ENCODE data around the gene NNT.
"Not testable (repeated sequence)": the region's sequence is repeated elsewhere in the genome, so short reads cannot be mapped to it uniquely, and the experiment has no call there.

Gene NNT

DNA sequence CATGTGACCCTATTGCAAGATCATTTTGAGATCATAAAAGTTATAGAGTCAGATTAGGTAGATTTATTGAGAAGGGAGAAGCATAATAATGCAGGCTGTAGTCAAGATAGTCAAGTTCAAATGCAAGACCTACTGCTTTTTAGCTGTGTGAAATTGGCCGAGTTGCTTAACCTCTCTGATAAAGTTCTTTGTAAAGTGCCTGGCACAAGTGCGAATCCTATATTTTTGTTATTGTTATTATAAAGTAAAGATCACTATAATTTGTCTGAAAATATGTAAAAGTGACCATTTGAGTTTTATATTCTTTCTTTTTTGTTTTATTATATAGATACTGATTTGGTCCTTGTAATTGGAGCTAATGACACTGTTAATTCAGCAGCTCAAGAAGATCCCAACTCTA is 99.3 kb downstream of the NNT start:
- in situ Hi-C loops (cut with HindIII; ENCODE audit: low sequenced_read_pairs), result no loop called here

DNA sequence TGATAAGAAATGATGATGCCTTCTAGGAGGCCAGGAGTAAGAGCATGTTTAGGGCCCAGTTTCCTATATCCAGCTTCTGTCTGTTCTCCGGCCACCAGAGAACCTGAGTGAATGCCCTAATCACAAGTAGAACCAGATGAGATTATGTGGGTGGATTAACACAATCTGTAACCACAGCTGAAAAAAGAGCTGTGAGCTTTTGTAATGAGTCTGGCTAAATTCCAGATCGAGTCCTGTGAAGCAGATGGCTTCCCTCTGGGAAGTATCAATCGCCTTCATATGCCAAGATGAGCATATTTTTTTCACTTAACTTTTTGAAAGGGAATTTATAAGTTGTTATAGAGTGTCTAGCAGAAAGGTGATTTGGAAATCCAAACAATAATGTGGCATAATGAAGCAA is 99.8 kb downstream of the NNT start:
- in situ Hi-C loops (cut with HindIII; ENCODE audit: low sequenced_read_pairs), result no loop called here

DNA sequence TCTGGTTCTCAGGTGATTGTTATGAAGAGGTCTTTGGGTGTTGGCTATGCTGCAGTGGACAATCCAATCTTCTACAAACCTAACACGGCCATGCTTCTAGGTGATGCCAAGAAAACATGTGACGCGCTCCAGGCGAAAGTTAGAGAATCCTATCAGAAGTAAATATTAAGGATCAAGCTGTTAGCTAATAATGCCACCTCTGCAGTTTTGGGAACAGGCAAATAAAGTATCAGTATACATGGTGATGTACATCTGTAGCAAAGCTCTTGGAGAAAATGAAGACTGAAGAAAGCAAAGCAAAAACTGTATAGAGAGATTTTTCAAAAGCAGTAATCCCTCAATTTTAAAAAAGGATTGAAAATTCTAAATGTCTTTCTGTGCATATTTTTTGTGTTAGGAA is 101.3 kb downstream of the NNT start:
- in situ Hi-C loops (cut with HindIII; ENCODE audit: low sequenced_read_pairs), result no loop called here

DNA sequence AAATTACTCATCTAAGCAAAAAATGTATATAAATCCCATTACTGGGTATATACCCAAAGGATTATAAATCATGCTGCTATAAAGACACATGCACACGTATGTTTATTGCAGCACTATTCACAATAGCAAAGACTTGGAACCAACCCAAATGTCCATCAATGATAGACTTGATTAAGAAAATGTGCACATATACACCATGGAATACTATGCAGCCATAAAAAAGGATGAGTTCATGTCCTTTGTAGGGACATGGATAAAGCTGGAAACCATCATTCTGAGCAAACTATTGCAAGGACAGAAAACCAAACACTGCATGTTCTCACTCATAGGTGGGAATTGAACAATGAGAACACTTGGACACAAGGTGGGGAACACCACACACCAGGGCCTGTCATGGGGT is 103.6 kb downstream of the NNT start:
- in situ Hi-C loops (cut with HindIII; ENCODE audit: low sequenced_read_pairs), result not testable (repeated sequence)

DNA sequence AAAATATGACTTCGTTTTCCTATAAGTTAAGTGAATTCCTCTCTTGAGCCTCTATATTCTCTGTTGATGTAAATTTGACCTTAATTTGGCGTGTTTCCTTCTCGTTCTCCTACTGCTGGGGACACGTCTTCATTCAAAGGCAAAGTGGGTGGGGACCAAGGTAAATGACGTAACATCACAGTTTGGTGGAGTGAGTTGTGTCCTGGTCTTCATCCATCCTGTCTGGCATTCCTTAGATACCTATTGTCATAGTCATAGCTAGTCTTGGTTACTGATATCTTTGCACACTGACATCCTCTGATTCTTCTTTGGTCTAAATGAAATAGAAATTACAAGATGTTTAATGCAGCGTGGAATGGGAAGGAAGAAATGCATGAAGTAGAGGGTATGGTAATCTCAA is 108.5 kb downstream of the NNT start:
- in situ Hi-C loops (cut with HindIII; ENCODE audit: low sequenced_read_pairs), result loop anchor here (5.0 kb wide), 1 partner anchor 99 kb away; no protein-coding TSS in a partner anchor

DNA sequence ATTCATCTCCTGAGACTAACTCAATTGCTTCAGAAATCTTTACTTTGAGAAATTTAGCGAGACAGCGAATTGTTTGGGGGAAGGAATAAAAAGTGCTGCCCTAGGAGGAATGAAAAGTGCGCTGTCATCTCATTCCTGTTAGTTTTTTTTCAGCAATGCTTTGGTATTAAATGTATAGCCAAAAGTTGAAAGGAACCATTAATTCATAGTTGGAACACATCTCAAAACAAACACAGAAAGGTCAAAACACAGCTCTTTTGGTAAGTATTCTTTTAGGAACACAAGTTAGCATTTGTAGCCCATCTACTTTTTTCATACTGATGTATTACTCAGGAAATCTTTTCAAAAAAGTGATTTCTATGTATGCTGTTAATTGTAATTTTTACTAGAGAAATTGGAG is 109.1 kb downstream of the NNT start:
- in situ Hi-C loops (cut with HindIII; ENCODE audit: low sequenced_read_pairs), result loop anchor here (5.0 kb wide), 1 partner anchor 100 kb away; no protein-coding TSS in a partner anchor

DNA sequence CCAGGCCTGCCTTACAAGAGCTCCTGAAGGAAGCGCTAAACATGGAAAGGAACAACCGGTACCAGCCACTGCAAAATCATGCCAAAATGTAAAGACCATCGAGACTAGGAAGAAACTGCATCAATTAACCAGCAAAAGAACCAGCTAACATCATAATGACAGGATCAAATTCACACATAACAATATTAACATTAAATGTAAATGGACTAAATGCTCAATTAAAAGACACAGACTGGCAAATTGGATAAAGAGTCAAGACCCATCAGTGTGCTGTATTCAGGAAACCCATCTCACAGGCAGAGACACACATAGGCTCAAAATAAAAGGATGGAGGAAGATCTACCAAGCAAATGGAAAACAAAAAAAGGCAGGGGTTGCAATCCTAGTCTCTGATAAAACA is 116.8 kb downstream of the NNT start:
- in situ Hi-C loops (cut with HindIII; ENCODE audit: low sequenced_read_pairs), result not testable (repeated sequence)

DNA sequence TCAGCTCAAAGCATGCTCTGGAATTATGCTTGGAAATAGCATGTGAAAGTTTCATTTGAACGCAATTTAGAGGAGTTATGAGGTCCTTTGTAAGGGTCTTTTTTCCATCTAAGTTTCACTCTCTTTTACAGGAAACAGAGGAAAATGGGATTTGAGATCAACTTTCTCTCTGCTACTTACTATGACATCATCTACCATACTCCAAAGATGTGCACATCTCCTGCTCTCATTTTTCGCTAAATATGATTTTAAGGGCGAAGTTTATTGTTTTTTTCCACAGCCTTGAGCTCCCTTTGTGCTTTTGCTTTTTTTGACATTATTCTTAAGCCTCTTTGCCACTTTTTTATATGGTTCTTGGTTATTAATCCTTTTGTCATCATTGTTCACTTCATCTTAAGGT is 125.6 kb downstream of the NNT start:
- in situ Hi-C loops (cut with HindIII; ENCODE audit: low sequenced_read_pairs), result no loop called here

DNA sequence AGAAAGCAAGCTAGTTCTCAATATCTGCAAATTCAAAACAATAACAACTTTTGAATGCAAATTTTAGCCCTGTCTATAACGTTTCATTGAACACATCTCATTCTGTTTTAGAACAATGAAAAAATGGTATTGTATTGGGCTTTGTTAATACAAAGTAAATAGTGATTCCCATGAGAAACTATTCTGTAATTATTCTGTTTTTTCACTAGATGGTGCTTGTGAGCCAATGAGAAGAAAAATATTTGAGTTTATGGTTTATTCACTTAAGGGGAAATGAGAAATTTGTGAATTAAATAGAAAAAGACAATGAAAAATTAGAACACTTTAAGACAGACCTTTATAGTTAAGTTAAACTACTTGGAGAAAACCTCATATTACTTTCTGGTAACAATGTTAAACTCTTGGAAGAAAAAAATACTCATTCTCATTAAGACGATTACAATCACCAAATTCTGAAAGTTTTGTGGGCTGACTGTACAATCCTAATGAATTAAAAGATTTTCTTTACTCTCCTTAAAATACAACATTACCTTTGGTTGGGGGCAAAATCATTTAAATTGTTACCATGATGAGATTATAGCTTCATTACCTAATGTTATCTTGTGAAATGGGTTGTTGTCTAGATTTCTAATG is 127.0 kb downstream of the NNT start:
- in situ Hi-C loops (cut with HindIII; ENCODE audit: low sequenced_read_pairs), result no loop called here

DNA sequence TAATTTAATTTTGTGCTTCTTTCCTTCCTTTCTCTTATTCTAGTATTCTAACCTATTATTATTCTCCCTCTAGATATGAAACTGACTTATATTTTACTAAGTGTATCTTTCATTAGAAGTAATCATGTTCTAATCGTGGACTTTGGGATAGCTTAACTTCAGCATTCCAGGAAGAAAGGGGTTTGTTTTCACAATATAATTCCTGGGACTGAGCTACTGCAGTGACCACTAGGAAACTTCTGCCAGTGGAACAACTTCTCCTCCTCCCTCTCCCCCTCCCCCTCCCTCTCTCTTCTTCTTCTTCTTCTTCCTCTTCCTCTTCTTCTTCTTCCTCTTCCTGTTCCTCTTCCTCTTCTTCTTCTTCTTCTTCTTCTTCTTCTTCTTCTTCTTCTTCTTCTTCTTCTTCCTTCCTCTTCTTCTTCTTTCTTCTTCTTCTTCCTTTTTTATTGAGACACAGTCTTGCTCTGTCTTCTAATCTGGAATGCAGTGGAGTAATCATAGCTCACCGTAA is 127.9 kb downstream of the NNT start:
- in situ Hi-C loops (cut with HindIII; ENCODE audit: low sequenced_read_pairs), result no loop called here

DNA sequence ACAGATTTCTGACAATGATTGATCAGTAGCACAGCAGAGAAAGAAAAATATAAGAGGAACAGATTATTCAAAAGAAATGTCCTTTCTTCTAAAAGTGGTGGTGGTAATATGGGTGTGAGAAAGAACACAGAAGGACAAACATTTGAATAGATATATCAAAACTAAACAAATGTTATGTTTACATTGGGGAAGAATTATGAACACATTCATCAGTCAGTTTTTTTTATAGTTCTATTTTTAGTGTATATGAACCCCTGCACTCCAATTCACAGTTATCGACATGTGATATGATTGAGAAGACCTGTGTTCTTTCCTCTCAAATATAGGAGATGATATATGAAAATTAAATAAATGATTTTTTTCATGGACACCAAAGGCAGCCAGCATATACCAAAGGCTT is 128.6 kb downstream of the NNT start:
- in situ Hi-C loops (cut with HindIII; ENCODE audit: low sequenced_read_pairs), result no loop called here

DNA sequence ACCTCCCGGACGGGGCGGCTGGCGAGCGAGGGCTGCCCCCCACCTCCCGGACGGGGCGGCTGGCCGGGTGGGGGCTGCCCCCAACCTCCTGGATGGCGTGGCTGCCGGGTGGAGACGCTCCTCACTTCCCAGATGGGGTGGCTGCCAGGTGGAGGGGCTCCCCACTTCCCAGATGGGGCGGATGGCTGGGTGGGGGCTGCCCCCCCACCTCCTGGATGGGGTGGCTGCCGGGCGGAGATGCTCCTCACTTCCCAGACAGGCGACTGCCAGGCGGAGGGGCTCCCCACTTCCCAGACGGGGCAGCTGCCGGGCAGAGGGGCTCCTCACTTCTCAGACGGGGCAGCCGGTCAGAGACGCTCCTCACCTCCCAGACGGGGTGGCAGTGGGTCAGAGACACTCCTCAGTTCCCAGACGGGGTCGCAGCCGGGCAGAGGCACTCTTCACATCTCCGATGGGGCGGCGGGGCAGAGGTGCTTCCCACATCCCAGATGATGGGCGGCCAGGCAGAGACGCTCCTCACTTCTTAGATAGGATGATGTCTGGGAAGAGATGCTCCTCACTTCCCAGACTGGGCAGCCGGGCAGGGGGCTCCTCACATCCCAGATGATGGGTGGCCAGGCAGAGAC is 143.1 kb downstream of the NNT start:
- in situ Hi-C loops (cut with HindIII; ENCODE audit: low sequenced_read_pairs), result not testable (repeated sequence)

DNA sequence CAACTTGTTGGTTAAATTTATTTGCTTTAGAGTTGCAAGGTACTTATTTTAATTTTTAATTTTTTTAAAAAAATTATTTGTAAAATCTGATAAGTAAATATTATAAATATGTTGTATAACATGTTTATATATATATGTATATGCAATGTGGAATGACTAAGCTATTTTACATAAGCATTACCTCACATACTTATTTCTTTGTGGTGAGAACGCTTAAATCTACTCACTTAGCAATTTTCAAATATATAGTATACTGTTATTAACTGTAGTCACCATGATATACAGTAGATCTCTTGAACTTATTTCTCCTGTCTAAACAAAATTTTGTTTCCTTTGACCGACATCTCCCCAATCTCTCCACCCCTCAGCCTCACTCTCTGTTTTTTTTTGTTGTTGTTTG is 147.8 kb downstream of the NNT start:
- in situ Hi-C loops (cut with HindIII; ENCODE audit: low sequenced_read_pairs), result no loop called here

DNA sequence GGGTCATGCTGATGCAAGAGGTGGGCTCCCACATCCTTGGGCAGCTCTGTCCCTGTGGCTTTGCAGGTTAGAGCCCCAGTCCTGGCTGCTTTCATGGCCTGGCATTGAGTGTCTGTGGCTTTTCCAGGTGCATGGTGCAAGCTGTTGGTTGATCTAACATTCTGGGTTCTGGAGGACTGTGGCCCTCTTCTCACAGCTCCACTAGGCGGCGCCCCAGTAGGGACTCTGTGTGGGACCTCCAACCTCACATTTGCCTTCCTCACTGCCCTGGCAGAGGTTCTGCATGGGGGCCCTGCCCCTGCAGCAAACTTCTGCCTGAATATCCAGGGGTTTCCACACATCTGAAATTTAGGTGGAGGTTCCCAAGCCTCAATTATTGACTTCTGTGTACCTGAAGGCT is 150.1 kb downstream of the NNT start:
- in situ Hi-C loops (cut with HindIII; ENCODE audit: low sequenced_read_pairs), result no loop called here

Measured in endothelial cell of hepatic sinusoid (primary cell).